Stimulated activated naive CD8-positive, alpha-beta T cell treated with anti-CD3 and anti-CD28 coated beads, Interleukin-15, amount 100 ng/mL, for 72 hours (primary cell): ENCODE data around the gene SRSF4.
"Not testable (repeated sequence)": the region's sequence is repeated elsewhere in the genome, so short reads cannot be mapped to it uniquely, and the experiment has no call there.

Source experiments
- ATAC-seq: fragments of 150-1000 bp; cut with Tn5 transposase; 2 replicates; pipeline ENCODE4 v1.10.0; 2021; ENCODE audit warnings: mild to moderate bottlenecking, moderate library complexity
- DNase-seq, 2 donors: peaks; one replicate each; pipeline ENCODE4 v3.0.0; 2021 to 2022
- H3K27ac Mint-ChIP-seq, 2 donors: one replicate each; pipeline ENCODE4 v1.8.0; 2022; ENCODE audit warnings: mild to moderate bottlenecking in 2 of 2, mixed read lengths in 2 of 2, moderate library complexity in 2 of 2
- H3K27me3 Mint-ChIP-seq: one replicate; pipeline ENCODE4 v1.8.0; 2022; ENCODE audit warnings: mixed read lengths
- H3K4me1 Mint-ChIP-seq: one replicate; pipeline ENCODE4 v1.8.0; 2022; ENCODE audit warnings: mild to moderate bottlenecking, mixed read lengths
- H3K4me3 Mint-ChIP-seq, 2 donors: one replicate each; pipeline ENCODE4 v1.8.0; 2022; ENCODE audit warnings: mild to moderate bottlenecking in 2 of 2, mixed read lengths in 2 of 2, moderate library complexity in 1 of 2
- H3K9me3 Mint-ChIP-seq, 2 donors: one replicate each; pipeline ENCODE4 v1.8.0; 2022; ENCODE audit warnings: mixed read lengths in 2 of 2

SRSF4 gene

GRCh38 chr1:29181413-29182225 lies at the start of gene SRSF4:
Gene SRSF4, minus strand, starts transcription at chr1:29181900. Its CDS starts 148 bp downstream, at chr1:29181752.
- H3K27me3 Mint-ChIP-seq = no peaks in the 10 kb centered on the region
- no peaks in the 10 kb centered on the region for H3K9me3 Mint-ChIP-seq
- peak within 1 kb of the TSS; percentile 98 to 99 for H3K27ac Mint-ChIP-seq
- H3K4me3 Mint-ChIP-seq = peak within 1 kb of the TSS; percentile 91 to 95
- peak; percentile 99 to 100 for DNase-seq
- peak; percentile 94 for ATAC-seq
- peaks cover 41% of the 10 kb centered on the region for H3K4me1 Mint-ChIP-seq

- ATAC-seq (peak; percentile 99), DNase-seq (peak; percentile 96)
- no peaks in the 10 kb centered on the region for H3K9me3 Mint-ChIP-seq
- peak within 1 kb of the TSS; percentile 90 to 95 for H3K4me3 Mint-ChIP-seq
- H3K27me3 Mint-ChIP-seq = peaks cover 12% of the 10 kb centered on the region
- peak within 1 kb of the TSS; percentile 93 to 98 for H3K27ac Mint-ChIP-seq
- peaks cover 29% of the 10 kb centered on the region for H3K4me1 Mint-ChIP-seq
Measured at GRCh38 chr1:29230553-29231378, 49.1 kb upstream of the SRSF4 start, which contains the start of gene MECR. Gene MECR, minus strand, starts transcription at chr1:29230934. Its CDS starts 28 bp downstream, at chr1:29230906.

- Mint-ChIP-seq H3K9me3 (no peaks in the 10 kb centered on the region), H3K4me3 (peak overlapping the region; percentile 90 to 95), H3K27me3 (peaks cover 12% of the 10 kb centered on the region), H3K4me1 (peaks cover 33% of the 10 kb centered on the region), H3K27ac (peak overlapping the region; percentile 93 to 98)
- DNase-seq (no peak), ATAC-seq (no peak)
Measured at GRCh38 chr1:29230204-29230552, 48.5 kb upstream of the SRSF4 start.

GRCh38 chr1:29227511-29227910 lies 45.8 kb upstream of the SRSF4 start:
- H3K4me1 Mint-ChIP-seq = peaks cover 33% of the 10 kb centered on the region
- no peaks in the 10 kb centered on the region for H3K9me3 Mint-ChIP-seq
- ATAC-seq (no peak), DNase-seq (no peak)
- no peaks in the 10 kb centered on the region for H3K27me3 Mint-ChIP-seq
- peak overlapping the region in 1 of 2 donors; percentile 54 for H3K27ac Mint-ChIP-seq
- H3K4me3 Mint-ChIP-seq = no peak overlapping the region

- no peak for DNase-seq
- no peak overlapping the region for H3K4me3 Mint-ChIP-seq
- ATAC-seq = no peak
- H3K9me3 Mint-ChIP-seq = no peaks in the 10 kb centered on the region
- no peak overlapping the region for H3K27ac Mint-ChIP-seq
- peaks cover 22% of the 10 kb centered on the region for H3K4me1 Mint-ChIP-seq
- no peaks in the 10 kb centered on the region for H3K27me3 Mint-ChIP-seq
Measured at GRCh38 chr1:29225361-29225760, 43.7 kb upstream of the SRSF4 start.

GRCh38 chr1:29224356-29224837 lies 42.7 kb upstream of the SRSF4 start:
- Mint-ChIP-seq H3K9me3 (no peaks in the 10 kb centered on the region), H3K27me3 (no peaks in the 10 kb centered on the region), H3K4me1 (peaks cover 15% of the 10 kb centered on the region), H3K27ac (no peak overlapping the region), H3K4me3 (no peak overlapping the region)
- DNase-seq (no peak), ATAC-seq (no peak)

GRCh38 chr1:29223521-29223920 lies 41.8 kb upstream of the SRSF4 start:
- ATAC-seq = no peak
- Mint-ChIP-seq H3K9me3 (no peaks in the 10 kb centered on the region), H3K4me1 (peaks cover 12% of the 10 kb centered on the region), H3K27me3 (no peaks in the 10 kb centered on the region), H3K27ac (no peak overlapping the region), H3K4me3 (no peak overlapping the region)
- no peak for DNase-seq

- DNase-seq (no peak), ATAC-seq (no peak)
- H3K27me3 Mint-ChIP-seq = no peaks in the 10 kb centered on the region
- H3K9me3 Mint-ChIP-seq = no peaks in the 10 kb centered on the region
- H3K4me3 Mint-ChIP-seq = no peak overlapping the region
- peaks cover 20% of the 10 kb centered on the region for H3K4me1 Mint-ChIP-seq
- H3K27ac Mint-ChIP-seq = peak overlapping the region in 1 of 2 donors; percentile 75
Measured at GRCh38 chr1:29222686-29223085, 41.0 kb upstream of the SRSF4 start.

GRCh38 chr1:29222260-29222659 lies 40.6 kb upstream of the SRSF4 start:
- ATAC-seq, H3K27me3 Mint-ChIP-seq, H3K9me3 Mint-ChIP-seq, DNase-seq, H3K4me3 Mint-ChIP-seq: not testable (repeated sequence)
- Mint-ChIP-seq H3K27ac (peak overlapping the region in 1 of 2 donors; percentile 75), H3K4me1 (peaks cover 22% of the 10 kb centered on the region)

- Mint-ChIP-seq H3K27me3 (no peaks in the 10 kb centered on the region), H3K27ac (peak overlapping the region in 1 of 2 donors; percentile 47)
- ATAC-seq = no peak
Measured at GRCh38 chr1:29221296-29221695, 39.6 kb upstream of the SRSF4 start.

GRCh38 chr1:29218223-29218622 lies 36.5 kb upstream of the SRSF4 start:
- H3K27me3 Mint-ChIP-seq = no peaks in the 10 kb centered on the region
- H3K4me1 Mint-ChIP-seq = peaks cover 17% of the 10 kb centered on the region
- no peak for DNase-seq
- peak; percentile 64 for ATAC-seq
- H3K27ac Mint-ChIP-seq = peak overlapping the region; percentile 6 to 97
- H3K9me3 Mint-ChIP-seq = no peaks in the 10 kb centered on the region
- H3K4me3 Mint-ChIP-seq = no peak overlapping the region

More at GRCh38 chr1:29221296-29221695, 39.6 kb upstream of the SRSF4 start:
- DNase-seq = no peak
- peaks cover 22% of the 10 kb centered on the region for H3K4me1 Mint-ChIP-seq
- no peaks in the 10 kb centered on the region for H3K9me3 Mint-ChIP-seq
- H3K4me3 Mint-ChIP-seq = no peak overlapping the region

GRCh38 chr1:29217633-29218032 lies 35.9 kb upstream of the SRSF4 start:
- H3K4me1 Mint-ChIP-seq = peaks cover 17% of the 10 kb centered on the region
- no peak for ATAC-seq

GRCh38 chr1:29213055-29213454 lies 31.4 kb upstream of the SRSF4 start:
- DNase-seq = no peak
- Mint-ChIP-seq H3K27me3 (no peaks in the 10 kb centered on the region), H3K4me3 (no peak overlapping the region), H3K4me1 (peaks cover 6% of the 10 kb centered on the region), H3K27ac (peak overlapping the region in 1 of 2 donors; percentile 1), H3K9me3 (no peaks in the 10 kb centered on the region)
- no peak for ATAC-seq

More at GRCh38 chr1:29217633-29218032, 35.9 kb upstream of the SRSF4 start:
- no peak for DNase-seq
- Mint-ChIP-seq H3K9me3 (no peaks in the 10 kb centered on the region), H3K27me3 (no peaks in the 10 kb centered on the region), H3K27ac (peak overlapping the region in 1 of 2 donors; percentile 97), H3K4me3 (no peak overlapping the region)

GRCh38 chr1:29211086-29212030 lies 29.7 kb upstream of the SRSF4 start:
- no peak for DNase-seq
- H3K27me3 Mint-ChIP-seq = no peaks in the 10 kb centered on the region
- H3K27ac Mint-ChIP-seq = no peak overlapping the region
- no peaks in the 10 kb centered on the region for H3K4me1 Mint-ChIP-seq
- no peak overlapping the region for H3K4me3 Mint-ChIP-seq
- no peak for ATAC-seq
- no peaks in the 10 kb centered on the region for H3K9me3 Mint-ChIP-seq
